ENCODE measurements around the gene CHGA.

DNA sequence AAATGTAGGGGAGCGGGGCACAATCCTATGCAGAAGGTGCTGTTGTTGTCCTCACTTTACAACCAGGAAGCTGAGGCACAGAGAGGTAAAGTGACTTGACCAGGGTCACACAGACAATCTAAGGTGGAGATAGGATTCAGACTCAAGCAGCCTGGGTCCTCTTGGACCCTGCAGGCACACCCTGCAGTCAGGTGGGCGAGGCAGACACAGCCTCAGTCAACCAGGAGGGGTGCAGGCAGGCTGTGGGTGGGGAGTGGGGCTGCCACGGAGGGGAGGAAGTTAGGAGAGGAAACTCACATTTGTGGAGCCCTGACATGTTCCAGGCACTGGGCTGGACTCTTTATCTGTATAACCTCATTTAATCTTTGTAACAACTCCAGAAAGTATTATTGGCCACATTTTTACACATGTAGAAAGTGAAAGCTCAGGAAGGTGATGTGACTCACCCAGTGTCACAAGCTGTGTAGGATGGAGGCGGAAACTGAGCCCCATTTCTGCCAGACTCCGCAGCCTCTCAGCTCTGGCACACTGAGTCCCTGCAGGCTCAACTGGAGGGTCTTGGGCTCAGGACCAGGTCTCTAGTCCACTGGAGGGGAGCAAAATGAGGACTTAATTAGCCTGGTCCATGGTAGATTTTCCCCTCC, 24.9 kb upstream of the CHGA start:
- TF ChIP-seq, protein P1, sequence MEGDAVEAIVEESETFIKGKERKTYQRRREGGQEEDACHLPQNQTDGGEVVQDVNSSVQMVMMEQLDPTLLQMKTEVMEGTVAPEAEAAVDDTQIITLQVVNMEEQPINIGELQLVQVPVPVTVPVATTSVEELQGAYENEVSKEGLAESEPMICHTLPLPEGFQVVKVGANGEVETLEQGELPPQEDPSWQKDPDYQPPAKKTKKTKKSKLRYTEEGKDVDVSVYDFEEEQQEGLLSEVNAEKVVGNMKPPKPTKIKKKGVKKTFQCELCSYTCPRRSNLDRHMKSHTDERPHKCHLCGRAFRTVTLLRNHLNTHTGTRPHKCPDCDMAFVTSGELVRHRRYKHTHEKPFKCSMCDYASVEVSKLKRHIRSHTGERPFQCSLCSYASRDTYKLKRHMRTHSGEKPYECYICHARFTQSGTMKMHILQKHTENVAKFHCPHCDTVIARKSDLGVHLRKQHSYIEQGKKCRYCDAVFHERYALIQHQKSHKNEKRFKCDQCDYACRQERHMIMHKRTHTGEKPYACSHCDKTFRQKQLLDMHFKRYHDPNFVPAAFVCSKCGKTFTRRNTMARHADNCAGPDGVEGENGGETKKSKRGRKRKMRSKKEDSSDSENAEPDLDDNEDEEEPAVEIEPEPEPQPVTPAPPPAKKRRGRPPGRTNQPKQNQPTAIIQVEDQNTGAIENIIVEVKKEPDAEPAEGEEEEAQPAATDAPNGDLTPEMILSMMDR (conservative IDR thresholded peaks at IDR 0.05; ENCODE audit: low read length), result no peak
- no peak for TF ChIP-seq EZH2phosphoT487 (IDR thresholded peaks at IDR 0.05; ENCODE audit: borderline replicate concordance)
